ENCODE data around the gene TENT4B.
"Not testable (repeated sequence)": the region's sequence is repeated elsewhere in the genome, so short reads cannot be mapped to it uniquely, and the experiment has no call there.

The TENT4B gene

GRCh38 chr16:50238868-50239301 is 85.8 kb downstream of the TENT4B start:
- DNase-seq = no peak

- DNase-seq = not testable (repeated sequence)
Measured at GRCh38 chr16:50243024-50243423, 89.9 kb downstream of the TENT4B start.

GRCh38 chr16:50244140-50244503 is 91.0 kb downstream of the TENT4B start:
- DNase-seq = no peak

- DNase-seq = no peak
Measured at GRCh38 chr16:50244504-50245416, 91.7 kb downstream of the TENT4B start.

GRCh38 chr16:50245417-50246298 is 92.6 kb downstream of the TENT4B start:
- peak; percentile 87 for DNase-seq

GRCh38 chr16:50246299-50247122 is 93.4 kb downstream of the TENT4B start:
- DNase-seq = peak; percentile 37

GRCh38 chr16:50247123-50247905 is 94.2 kb downstream of the TENT4B start:
- no peak for DNase-seq

- DNase-seq = no peak
Measured at GRCh38 chr16:50247906-50248608, 95.0 kb downstream of the TENT4B start.

GRCh38 chr16:50248845-50249244 is 95.7 kb downstream of the TENT4B start:
- DNase-seq = no peak

- no peak for DNase-seq
Measured at GRCh38 chr16:50251375-50252081, 98.4 kb downstream of the TENT4B start.

GRCh38 chr16:50252082-50252611 is 99.0 kb downstream of the TENT4B start:
- no peak for DNase-seq

- no peak for DNase-seq
Measured at GRCh38 chr16:50252874-50253513, 99.9 kb downstream of the TENT4B start.

GRCh38 chr16:50253514-50253910 is 100.4 kb downstream of the TENT4B start:
- DNase-seq = peak; percentile 51

GRCh38 chr16:50254072-50254471 is 101.0 kb downstream of the TENT4B start:
- DNase-seq = peak; percentile 72

GRCh38 chr16:50255538-50255937 is 102.4 kb downstream of the TENT4B start:
- DNase-seq = no peak

- DNase-seq = no peak
Measured at GRCh38 chr16:50256604-50257003, 103.5 kb downstream of the TENT4B start.

- DNase-seq = no peak
Measured at GRCh38 chr16:50257876-50258275, 104.8 kb downstream of the TENT4B start.

- DNase-seq = peak; percentile 45
Measured at GRCh38 chr16:50259334-50260205, 106.5 kb downstream of the TENT4B start.

Data from hematopoietic multipotent progenitor cell treated with erythropoietin and hydrocortisone succinate and interleukin-3 and kit ligand, for 8 days (in vitro differentiated cells).